NCI-H526 treated with DMSO at 0.1 percent for 48 hours (cell line): Measurements from ENCODE around the gene GCN1.
A peak's percentile ranks its signal among the peaks of the same experiment; 100 is the strongest.

Source experiments
- DNase-seq: peaks from one replicate; lab custom pipeline; 2025; lab: John Stamatoyannopoulos, UW

Gene GCN1

GRCh38 chr12:120091371-120092090 is 103.0 kb downstream of the GCN1 start:
- no peak for DNase-seq

GRCh38 chr12:120090626-120091295 is 103.8 kb downstream of the GCN1 start:
- no peak for DNase-seq

- DNase-seq, result no peak
Observed at GRCh38 chr12:120090206-120090605, 104.3 kb downstream of the GCN1 start.

- DNase-seq, result no peak
Observed at GRCh38 chr12:120089796-120090195, 104.7 kb downstream of the GCN1 start.

- DNase-seq, result no peak
Observed at GRCh38 chr12:120089105-120089504, 105.4 kb downstream of the GCN1 start.

GRCh38 chr12:120086801-120087621 is 107.5 kb downstream of the GCN1 start:
- peak; percentile 97 for DNase-seq

GRCh38 chr12:120085920-120086645 is 108.4 kb downstream of the GCN1 start:
- DNase-seq, result peak; percentile 86

GRCh38 chr12:120081641-120082040 is 112.9 kb downstream of the GCN1 start:
- DNase-seq, result no peak

GRCh38 chr12:120079411-120080400 is 114.8 kb downstream of the GCN1 start:
- no peak for DNase-seq

- DNase-seq, result no peak
Observed at GRCh38 chr12:120078868-120079267, 115.6 kb downstream of the GCN1 start.

- no peak for DNase-seq
Observed at GRCh38 chr12:120077260-120077659, 117.3 kb downstream of the GCN1 start.
